PFSK-1 (cell line): ENCODE measurements around the gene GALNT14.

Experiments used
- FOXP2 ChIP-seq: optimal IDR thresholded peaks from 2 replicates; pipeline ENCODE3; 2011; ENCODE audit warnings: borderline replicate concordance, control low read depth, inconsistent platforms; ENCODE audit not compliant: insufficient read depth; ENCODE audit errors: extremely low read length, extremely low read depth
- POLR2AphosphoS5 ChIP-seq: IDR thresholded peaks from 2 replicates; pipeline ENCODE4 v1.6.1; 2012; ENCODE audit warnings: low read depth, mild to moderate bottlenecking, control low read depth, low read length, moderate library complexity
- SIN3A ChIP-seq: IDR thresholded peaks from 2 replicates; pipeline ENCODE4 v1.6.1; 2012; ENCODE audit warnings: mild to moderate bottlenecking, low read length, moderate library complexity, borderline replicate concordance; ENCODE audit not compliant: insufficient read depth
- TAF1 ChIP-seq: IDR thresholded peaks from 2 replicates; pipeline ENCODE4 v1.6.1; 2012; ENCODE audit warnings: low read length, control low read depth, borderline replicate concordance; ENCODE audit not compliant: insufficient read depth
- TF ChIP-seq, protein P1 (sequence below), 2 experiments: IDR thresholded peaks; 2 replicates each; pipeline versions ENCODE4 v1.6.1 to v1.8.0; 2011 to 2012; ENCODE audit warnings: low read depth in 2 of 2, low read length in 2 of 2, control low read depth in 1 of 2, inconsistent platforms in 1 of 2, mild to moderate bottlenecking in 1 of 2, moderate library complexity in 1 of 2; ENCODE audit not compliant: insufficient read depth in 1 of 2

GALNT14 gene

DNA sequence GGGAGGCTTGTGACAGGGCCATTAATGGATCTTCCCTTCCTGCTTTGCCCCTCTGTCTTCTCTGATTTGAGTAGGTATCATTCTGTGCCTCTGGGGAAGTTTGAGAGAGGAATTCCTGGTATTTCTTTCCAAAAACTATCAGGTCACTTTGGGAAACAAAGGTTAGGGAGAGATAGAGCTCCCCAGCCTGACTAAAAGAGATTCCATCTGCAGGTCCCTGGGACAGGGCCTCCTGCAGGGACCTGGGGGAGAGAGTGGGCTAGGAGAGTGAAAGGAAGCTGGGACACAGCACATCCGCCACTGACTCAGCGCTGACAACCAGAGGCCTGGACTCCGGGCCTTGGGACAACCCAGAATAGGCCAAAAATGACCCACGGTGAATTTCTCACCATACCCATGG is 6.4 kb downstream of the GALNT14 start:
- TF ChIP-seq POLR2AphosphoS5 (no peak), TAF1 (no peak), FOXP2 (no peak)

DNA sequence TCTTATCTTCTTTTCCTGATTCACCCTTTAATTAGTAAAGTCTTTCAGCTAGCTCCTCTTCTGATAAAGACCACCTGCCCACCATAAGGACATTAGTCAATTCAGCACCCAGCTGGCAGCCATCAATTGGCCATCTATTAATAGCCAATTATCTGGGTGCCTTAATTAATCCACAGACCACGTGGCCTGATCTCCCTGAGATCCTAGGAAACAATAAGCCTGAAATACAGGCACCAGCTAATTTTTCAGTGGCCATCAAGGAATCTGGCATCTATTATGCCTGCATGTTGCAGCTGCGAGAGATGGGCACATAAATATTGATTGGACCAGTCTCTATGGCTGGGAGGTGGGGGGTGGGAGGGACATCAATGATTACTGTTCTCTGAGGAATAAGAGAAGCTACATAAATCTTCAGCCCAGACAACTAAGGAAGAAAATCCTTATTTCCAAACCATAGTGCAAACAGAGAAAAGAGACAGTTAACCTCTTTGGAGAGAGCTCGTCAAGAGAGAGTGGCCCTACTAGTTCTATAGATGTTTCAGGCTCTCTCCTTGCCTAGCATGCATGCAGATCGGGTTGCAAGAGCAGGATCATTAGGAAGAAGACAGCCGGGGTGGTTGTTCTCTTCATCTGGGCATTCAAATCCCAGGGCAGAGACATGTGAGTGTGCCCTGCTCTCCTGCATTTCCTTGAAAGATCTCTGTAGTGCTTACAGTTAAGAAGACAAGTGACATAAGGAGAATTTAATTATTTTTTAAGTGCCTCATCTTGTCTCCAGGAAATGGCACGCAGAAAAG is 8.7 kb downstream of the GALNT14 start:
- TF ChIP-seq FOXP2 = no peak
- TF ChIP-seq, protein P1, sequence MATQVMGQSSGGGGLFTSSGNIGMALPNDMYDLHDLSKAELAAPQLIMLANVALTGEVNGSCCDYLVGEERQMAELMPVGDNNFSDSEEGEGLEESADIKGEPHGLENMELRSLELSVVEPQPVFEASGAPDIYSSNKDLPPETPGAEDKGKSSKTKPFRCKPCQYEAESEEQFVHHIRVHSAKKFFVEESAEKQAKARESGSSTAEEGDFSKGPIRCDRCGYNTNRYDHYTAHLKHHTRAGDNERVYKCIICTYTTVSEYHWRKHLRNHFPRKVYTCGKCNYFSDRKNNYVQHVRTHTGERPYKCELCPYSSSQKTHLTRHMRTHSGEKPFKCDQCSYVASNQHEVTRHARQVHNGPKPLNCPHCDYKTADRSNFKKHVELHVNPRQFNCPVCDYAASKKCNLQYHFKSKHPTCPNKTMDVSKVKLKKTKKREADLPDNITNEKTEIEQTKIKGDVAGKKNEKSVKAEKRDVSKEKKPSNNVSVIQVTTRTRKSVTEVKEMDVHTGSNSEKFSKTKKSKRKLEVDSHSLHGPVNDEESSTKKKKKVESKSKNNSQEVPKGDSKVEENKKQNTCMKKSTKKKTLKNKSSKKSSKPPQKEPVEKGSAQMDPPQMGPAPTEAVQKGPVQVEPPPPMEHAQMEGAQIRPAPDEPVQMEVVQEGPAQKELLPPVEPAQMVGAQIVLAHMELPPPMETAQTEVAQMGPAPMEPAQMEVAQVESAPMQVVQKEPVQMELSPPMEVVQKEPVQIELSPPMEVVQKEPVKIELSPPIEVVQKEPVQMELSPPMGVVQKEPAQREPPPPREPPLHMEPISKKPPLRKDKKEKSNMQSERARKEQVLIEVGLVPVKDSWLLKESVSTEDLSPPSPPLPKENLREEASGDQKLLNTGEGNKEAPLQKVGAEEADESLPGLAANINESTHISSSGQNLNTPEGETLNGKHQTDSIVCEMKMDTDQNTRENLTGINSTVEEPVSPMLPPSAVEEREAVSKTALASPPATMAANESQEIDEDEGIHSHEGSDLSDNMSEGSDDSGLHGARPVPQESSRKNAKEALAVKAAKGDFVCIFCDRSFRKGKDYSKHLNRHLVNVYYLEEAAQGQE (IDR thresholded peaks at IDR 0.05; ENCODE audit: insufficient read depth in 1 of 2, low read depth in 2 of 2, low read length in 2 of 2) = no peak
- TF ChIP-seq TAF1 = no peak
- no peak for TF ChIP-seq SIN3A
- no peak for TF ChIP-seq POLR2AphosphoS5

DNA sequence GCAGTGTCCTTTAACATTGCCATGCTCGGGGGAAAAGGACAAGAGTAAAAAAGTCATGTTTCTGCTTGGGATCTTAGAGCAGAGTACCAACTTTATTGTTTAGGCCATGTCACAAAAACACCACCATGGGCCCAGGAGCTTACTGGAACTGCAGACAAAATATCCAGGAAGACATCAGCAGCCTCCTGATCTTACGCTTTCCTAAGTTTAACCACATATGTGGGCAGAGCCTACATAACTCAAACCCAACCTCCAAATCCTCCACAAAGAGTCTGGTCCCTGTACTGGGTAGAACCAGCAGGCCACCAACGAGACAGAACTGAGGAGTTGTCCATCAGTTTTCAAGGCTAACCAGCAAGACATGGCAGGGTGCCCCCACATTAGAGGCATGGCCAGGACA is 10.3 kb downstream of the GALNT14 start:
- TF ChIP-seq, protein P1 (IDR thresholded peaks at IDR 0.05; ENCODE audit: insufficient read depth in 1 of 2, low read depth in 2 of 2, low read length in 2 of 2) = no peak
- no peak for TF ChIP-seq TAF1
- TF ChIP-seq FOXP2 = no peak

DNA sequence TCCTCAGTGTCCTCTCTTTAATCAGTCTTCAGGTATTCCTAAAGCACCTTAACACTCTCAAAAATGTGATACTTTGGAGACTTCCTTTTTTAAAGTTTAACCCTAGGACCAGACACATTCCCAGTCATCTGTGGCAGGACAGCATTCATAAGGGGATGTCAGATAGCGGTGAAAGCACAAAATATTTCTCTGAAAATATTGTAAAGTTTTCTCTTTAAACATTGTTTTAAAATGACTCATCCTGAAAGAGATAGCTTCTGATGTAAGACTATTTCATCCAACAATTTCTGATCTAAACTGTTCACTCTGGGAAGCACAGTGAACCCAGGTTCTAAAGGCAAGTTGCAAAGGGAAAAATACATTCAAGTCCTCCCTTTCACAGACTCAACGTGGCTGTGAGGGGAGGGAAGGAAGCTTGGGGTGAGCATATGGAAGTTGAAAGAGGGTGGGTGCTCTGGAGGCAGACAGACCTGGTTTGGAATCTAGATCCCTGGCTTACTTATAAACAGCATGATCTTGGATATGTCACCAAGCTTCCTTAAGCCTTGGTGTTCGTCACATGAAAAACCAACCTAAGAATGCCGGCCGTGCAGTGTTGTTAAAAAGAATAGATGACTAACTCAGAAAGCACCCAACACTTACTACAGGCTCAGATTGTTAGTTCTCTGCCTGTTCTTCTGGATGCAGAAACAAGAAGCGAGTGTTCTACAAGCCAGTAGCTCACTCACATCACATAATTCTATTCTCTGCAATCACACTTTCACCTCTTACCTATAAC is 12.1 kb downstream of the GALNT14 start:
- TF ChIP-seq TAF1 (no peak), SIN3A (no peak), POLR2AphosphoS5 (no peak), FOXP2 (no peak)
- TF ChIP-seq, protein P1 (IDR thresholded peaks at IDR 0.05; ENCODE audit: insufficient read depth in 1 of 2, low read depth in 2 of 2, low read length in 2 of 2) = no peak

DNA sequence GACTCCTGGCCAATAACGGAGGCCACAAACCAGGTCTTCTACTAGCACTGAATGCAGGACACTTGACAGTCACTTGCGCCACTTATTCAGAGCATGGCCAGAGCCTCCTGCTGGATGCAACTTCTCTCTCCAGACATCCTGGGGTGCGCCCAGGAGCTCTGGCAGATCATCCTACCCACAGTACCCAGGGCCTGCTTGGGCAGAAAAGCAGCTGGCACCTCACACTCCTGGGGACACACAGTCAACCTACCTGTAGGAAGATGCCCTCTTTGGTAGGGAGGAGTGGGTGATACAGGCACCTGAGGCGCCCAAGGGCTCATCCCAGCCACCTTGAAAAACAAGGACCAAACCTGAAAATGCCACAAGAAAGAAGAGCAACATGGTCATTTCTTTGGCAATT is 13.3 kb downstream of the GALNT14 start:
- no peak for TF ChIP-seq TAF1
- TF ChIP-seq, protein P1 (IDR thresholded peaks at IDR 0.05; ENCODE audit: insufficient read depth in 1 of 2, low read depth in 2 of 2, low read length in 2 of 2) = no peak
- no peak for TF ChIP-seq SIN3A
- no peak for TF ChIP-seq POLR2AphosphoS5
- no peak for TF ChIP-seq FOXP2
